Esophagus muscularis mucosa (tissue), 3 donors: ENCODE data around the gene DIP2A.

Experiments used
- CTCF ChIP-seq, 3 experiments: fragments of 200-600 bp in 2 of 3; fragments of 450-650 bp in 1 of 3; sonication (generic) in 2 of 3; IDR thresholded peaks; one replicate each; pipeline ENCODE4 v1.5.1; 2017 to 2019; ENCODE audit warnings: antibody characterized with exemption in 3 of 3, mild to moderate bottlenecking in 2 of 3, moderate library complexity in 1 of 3
- POLR2A ChIP-seq: fragments of 450-650 bp; IDR thresholded peaks from one replicate; pipeline ENCODE4 v1.6.1; 2017; ENCODE audit warnings: antibody characterized with exemption, moderate library complexity, mild to moderate bottlenecking, low read depth
- POLR2AphosphoS5 ChIP-seq, 2 donors: sonication (generic); formaldehyde crosslinking; IDR thresholded peaks; one replicate each; pipeline ENCODE4 v1.6.1; 2017; ENCODE audit warnings: antibody characterized with exemption in 2 of 2

GRCh38 chr21:46411691-46412090 is 47.0 kb upstream of the DIP2A start:
- TF ChIP-seq POLR2AphosphoS5 (IDR thresholded peaks at IDR 0.05): no peak
- TF ChIP-seq CTCF (IDR thresholded peaks at IDR 0.05): no peak
- no peak for TF ChIP-seq POLR2A
